Liver (tissue), 9 donors: ENCODE measurements around the gene COQ2. TPM values are rescaled to one million over a fixed set of nuclear protein-coding genes. Genes with fewer than 3 reads are reported as not detected.
A peak's percentile ranks its signal among the peaks of the same experiment; 100 is the strongest.

Source experiments
- DNase-seq: peaks from one replicate; pipeline ENCODE4 v3.0.0-alpha.2; 2017; ENCODE audit warnings: low spot score
- H3K27ac ChIP-seq, 2 donors: one replicate each; pipeline ENCODE4 v1.7.0; 2013; ENCODE audit warnings: inconsistent platforms in 2 of 2, low read length in 2 of 2, control low read depth in 1 of 2, low read depth in 1 of 2, mild to moderate bottlenecking in 1 of 2
- H3K27me3 ChIP-seq, 4 donors: one replicate each; pipeline versions ENCODE4 v1.6.1 to v1.7.0; 2013; ENCODE audit warnings: low read length in 3 of 4, inconsistent platforms in 1 of 4, mild to moderate bottlenecking in 1 of 4, moderate library complexity in 1 of 4; ENCODE audit not compliant: control insufficient read depth in 4 of 4, insufficient read depth in 4 of 4
- H3K36me3 ChIP-seq, 4 donors: one replicate each; pipeline versions ENCODE4 v1.6.1 to v1.7.0; 2013; ENCODE audit warnings: low read length in 3 of 4, mild to moderate bottlenecking in 3 of 4, low read depth in 1 of 4, moderate library complexity in 1 of 4; ENCODE audit not compliant: control insufficient read depth in 4 of 4, insufficient read depth in 3 of 4
- H3K4me1 ChIP-seq, 4 donors: one replicate each; pipeline versions ENCODE4 v1.6.1 to v1.7.0; 2013; ENCODE audit warnings: low read length in 3 of 4, mild to moderate bottlenecking in 3 of 4, moderate library complexity in 1 of 4; ENCODE audit not compliant: control insufficient read depth in 4 of 4, insufficient read depth in 4 of 4
- H3K4me3 ChIP-seq, 3 donors: one replicate each; pipeline versions ENCODE4 v1.6.1 to v1.7.0; 2013; ENCODE audit warnings: low read length in 3 of 3, control low read depth in 1 of 3, low read depth in 1 of 3, mild to moderate bottlenecking in 1 of 3
- H3K9ac ChIP-seq, 2 donors: one replicate each; pipeline ENCODE4 v1.7.0; 2013; ENCODE audit warnings: low read length in 2 of 2, mild to moderate bottlenecking in 2 of 2, moderate library complexity in 2 of 2, control low read depth in 1 of 2, low read depth in 1 of 2
- H3K9me3 ChIP-seq, 4 donors: one replicate each; pipeline versions ENCODE4 v1.6.1 to v1.7.0; 2013; ENCODE audit warnings: low read length in 3 of 4; ENCODE audit not compliant: control insufficient read depth in 4 of 4
- EGR1 ChIP-seq, 2 donors: IDR thresholded peaks; 2 replicates each; pipeline ENCODE4 v1.6.1; 2016 to 2018; ENCODE audit warnings: antibody characterized with exemption in 2 of 2, low read depth in 2 of 2
- FOXA2 ChIP-seq: IDR thresholded peaks from 2 replicates; pipeline ENCODE4 v1.6.1; 2016; ENCODE audit warnings: antibody characterized with exemption
- GABPA ChIP-seq, 2 donors: IDR thresholded peaks in 1 of 2; conservative IDR thresholded peaks in 1 of 2; 2 replicates each; pipeline ENCODE4 v1.6.1; 2016; ENCODE audit warnings: antibody characterized with exemption in 2 of 2, mild to moderate bottlenecking in 1 of 2, moderate library complexity in 1 of 2
- HNF4A ChIP-seq, 2 donors: conservative IDR thresholded peaks; 2 replicates each; pipeline ENCODE4 v1.6.1; 2016; ENCODE audit warnings: antibody characterized with exemption in 2 of 2, mild to moderate bottlenecking in 2 of 2
- HNF4G ChIP-seq: IDR thresholded peaks from 2 replicates; pipeline ENCODE4 v1.6.1; 2016; ENCODE audit warnings: antibody characterized with exemption
- JUND ChIP-seq, 2 donors: IDR thresholded peaks; 2 replicates each; pipeline ENCODE4 v1.6.1; 2016; ENCODE audit warnings: antibody characterized with exemption in 2 of 2
- RAD21 ChIP-seq, 2 donors: IDR thresholded peaks; 2 replicates each; pipeline ENCODE4 v1.6.1; 2016; ENCODE audit warnings: antibody characterized with exemption in 2 of 2, mild to moderate bottlenecking in 2 of 2
- RXRA ChIP-seq, 2 donors: IDR thresholded peaks; 2 replicates each; pipeline ENCODE4 v1.6.1; 2017 to 2018; ENCODE audit warnings: antibody characterized with exemption in 2 of 2, mild to moderate bottlenecking in 1 of 2
- SP1 ChIP-seq: IDR thresholded peaks from 2 replicates; pipeline ENCODE4 v1.6.1; 2018; ENCODE audit warnings: antibody characterized with exemption, mild to moderate bottlenecking
- TAF1 ChIP-seq: conservative IDR thresholded peaks from 2 replicates; pipeline ENCODE4 v1.6.1; 2016; ENCODE audit warnings: antibody characterized with exemption, mild to moderate bottlenecking
- WGBS: extraction: QIAGEN DNeasy Blood & Tissue Kit; methylation state at CpG from one replicate; pipeline ENCODE4 v1.1.7; 2013; 5-methylcytosine and 5-hydroxymethylcytosine counted together
- polyA plus RNA-seq, 2 donors: library from polyadenylated mRNA; stranded (reverse) in 1 of 2; unstranded in 1 of 2; fragments of 200-250 nt in 1 of 2; fragments of >200 nt in 1 of 2; fragmentation: Nextera tagmentation in 1 of 2; extraction: Ambion mirVana in 1 of 2; gene quantifications; one replicate each; pipeline versions ENCODE4 v1.2.1 to v1.2.3, GENCODE V29; 2013 to 2015
- total RNA-seq, 2 donors: library from RNA; depleted of rRNA; stranded (reverse); fragments of >200 nt; gene quantifications; one replicate each; pipeline ENCODE4 v1.2.3, GENCODE V29; 2014
- TF ChIP-seq, protein P1 (sequence below): IDR thresholded peaks from 2 replicates; pipeline ENCODE4 v1.6.1; 2016; ENCODE audit warnings: antibody characterized with exemption, mild to moderate bottlenecking
- TF ChIP-seq, protein P2 (sequence below): fragments of 150-350 bp; IDR thresholded peaks from 2 replicates; pipeline ENCODE4 v1.5.1; 2017; ENCODE audit warnings: improper control_type of control experiment, low read depth, low read length; ENCODE audit not compliant: missing input control
- TF ChIP-seq, protein P3 (sequence below): IDR thresholded peaks from 2 replicates; pipeline ENCODE4 v1.6.1; 2016; ENCODE audit warnings: antibody characterized with exemption
- TF ChIP-seq, protein P4 (sequence below): IDR thresholded peaks from 2 replicates; pipeline ENCODE4 v1.6.1; 2016; ENCODE audit warnings: antibody characterized with exemption
- donor health status: healthy.
- donor health status: healthy.
- donor health status: healthy.
- donor health status: healthy.
- donor health status: healthy.

Gene COQ2, protein sequence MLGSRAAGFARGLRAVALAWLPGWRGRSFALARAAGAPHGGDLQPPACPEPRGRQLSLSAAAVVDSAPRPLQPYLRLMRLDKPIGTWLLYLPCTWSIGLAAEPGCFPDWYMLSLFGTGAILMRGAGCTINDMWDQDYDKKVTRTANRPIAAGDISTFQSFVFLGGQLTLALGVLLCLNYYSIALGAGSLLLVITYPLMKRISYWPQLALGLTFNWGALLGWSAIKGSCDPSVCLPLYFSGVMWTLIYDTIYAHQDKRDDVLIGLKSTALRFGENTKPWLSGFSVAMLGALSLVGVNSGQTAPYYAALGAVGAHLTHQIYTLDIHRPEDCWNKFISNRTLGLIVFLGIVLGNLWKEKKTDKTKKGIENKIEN
- total RNA-seq (10 to 100 TPM in 1 of 2 donors, 1 to 10 TPM in 1; 8.6 to 13.6 TPM), polyA plus RNA-seq (10 to 100 TPM in 1 of 2 donors, 1 to 10 TPM in 1; 10.0 to 11.6 TPM)

DNA sequence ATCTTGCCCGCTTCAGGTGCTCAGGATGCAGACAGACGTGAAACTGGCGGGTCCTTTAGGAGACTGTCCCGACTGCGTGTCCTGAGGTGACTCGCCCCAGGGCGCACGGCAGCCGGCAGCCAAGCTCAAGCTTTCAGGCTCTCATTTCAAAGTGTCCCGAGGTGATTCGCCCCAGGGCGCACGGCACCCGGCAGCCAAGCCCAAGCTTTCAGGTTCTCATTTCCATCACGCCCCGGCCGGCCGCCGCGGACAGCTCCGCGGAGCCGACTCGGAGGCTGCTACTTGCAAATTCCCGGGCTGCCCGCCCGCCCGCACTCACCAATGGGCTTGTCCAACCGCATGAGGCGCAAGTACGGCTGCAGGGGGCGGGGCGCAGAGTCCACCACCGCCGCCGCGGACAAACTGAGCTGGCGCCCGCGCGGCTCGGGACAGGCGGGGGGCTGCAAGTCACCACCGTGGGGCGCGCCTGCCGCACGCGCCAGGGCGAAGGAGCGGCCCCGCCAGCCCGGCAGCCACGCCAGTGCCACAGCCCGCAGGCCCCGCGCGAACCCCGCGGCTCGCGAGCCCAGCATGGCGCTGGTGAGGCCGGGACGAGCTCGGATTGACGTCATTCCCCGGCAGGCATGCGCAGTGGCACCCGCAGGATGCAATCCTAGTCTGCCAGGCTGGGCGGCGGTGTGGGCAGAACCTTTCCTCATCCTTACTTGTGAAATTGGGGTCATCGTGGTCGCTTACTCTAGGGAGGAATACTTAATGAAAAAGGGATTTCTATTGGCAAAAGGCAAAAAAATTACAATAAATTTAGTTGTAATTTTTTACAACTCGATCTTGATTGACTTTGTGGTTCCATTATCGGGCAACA, at the start of gene COQ2:
Gene COQ2 (minus strand): TSS at position 606 of the 862 bp plus-strand sequence. CDS start 34 bp downstream, at position 572.
- DNase-seq, result peak; percentile 97
- under 1% methylated on average over 76 of the region's 76 CpGs for WGBS
- H3K4me1 ChIP-seq, result peaks cover 2 to 13% (median 9%) of the 10 kb centered on the region in 4 donors
- H3K9me3 ChIP-seq, result no peaks in the 10 kb centered on the region
- H3K36me3 ChIP-seq, result no peaks in the 10 kb centered on the region
- no peaks in the 10 kb centered on the region for H3K27me3 ChIP-seq
- peak within 1 kb of the TSS; percentile 59 to 81 (median 71) for H3K4me3 ChIP-seq
- peak within 1 kb of the TSS; percentile 92 to 99 for H3K27ac ChIP-seq
- TF ChIP-seq, protein P1, sequence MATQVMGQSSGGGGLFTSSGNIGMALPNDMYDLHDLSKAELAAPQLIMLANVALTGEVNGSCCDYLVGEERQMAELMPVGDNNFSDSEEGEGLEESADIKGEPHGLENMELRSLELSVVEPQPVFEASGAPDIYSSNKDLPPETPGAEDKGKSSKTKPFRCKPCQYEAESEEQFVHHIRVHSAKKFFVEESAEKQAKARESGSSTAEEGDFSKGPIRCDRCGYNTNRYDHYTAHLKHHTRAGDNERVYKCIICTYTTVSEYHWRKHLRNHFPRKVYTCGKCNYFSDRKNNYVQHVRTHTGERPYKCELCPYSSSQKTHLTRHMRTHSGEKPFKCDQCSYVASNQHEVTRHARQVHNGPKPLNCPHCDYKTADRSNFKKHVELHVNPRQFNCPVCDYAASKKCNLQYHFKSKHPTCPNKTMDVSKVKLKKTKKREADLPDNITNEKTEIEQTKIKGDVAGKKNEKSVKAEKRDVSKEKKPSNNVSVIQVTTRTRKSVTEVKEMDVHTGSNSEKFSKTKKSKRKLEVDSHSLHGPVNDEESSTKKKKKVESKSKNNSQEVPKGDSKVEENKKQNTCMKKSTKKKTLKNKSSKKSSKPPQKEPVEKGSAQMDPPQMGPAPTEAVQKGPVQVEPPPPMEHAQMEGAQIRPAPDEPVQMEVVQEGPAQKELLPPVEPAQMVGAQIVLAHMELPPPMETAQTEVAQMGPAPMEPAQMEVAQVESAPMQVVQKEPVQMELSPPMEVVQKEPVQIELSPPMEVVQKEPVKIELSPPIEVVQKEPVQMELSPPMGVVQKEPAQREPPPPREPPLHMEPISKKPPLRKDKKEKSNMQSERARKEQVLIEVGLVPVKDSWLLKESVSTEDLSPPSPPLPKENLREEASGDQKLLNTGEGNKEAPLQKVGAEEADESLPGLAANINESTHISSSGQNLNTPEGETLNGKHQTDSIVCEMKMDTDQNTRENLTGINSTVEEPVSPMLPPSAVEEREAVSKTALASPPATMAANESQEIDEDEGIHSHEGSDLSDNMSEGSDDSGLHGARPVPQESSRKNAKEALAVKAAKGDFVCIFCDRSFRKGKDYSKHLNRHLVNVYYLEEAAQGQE, result peak; percentile 86
- TF ChIP-seq, protein P2, sequence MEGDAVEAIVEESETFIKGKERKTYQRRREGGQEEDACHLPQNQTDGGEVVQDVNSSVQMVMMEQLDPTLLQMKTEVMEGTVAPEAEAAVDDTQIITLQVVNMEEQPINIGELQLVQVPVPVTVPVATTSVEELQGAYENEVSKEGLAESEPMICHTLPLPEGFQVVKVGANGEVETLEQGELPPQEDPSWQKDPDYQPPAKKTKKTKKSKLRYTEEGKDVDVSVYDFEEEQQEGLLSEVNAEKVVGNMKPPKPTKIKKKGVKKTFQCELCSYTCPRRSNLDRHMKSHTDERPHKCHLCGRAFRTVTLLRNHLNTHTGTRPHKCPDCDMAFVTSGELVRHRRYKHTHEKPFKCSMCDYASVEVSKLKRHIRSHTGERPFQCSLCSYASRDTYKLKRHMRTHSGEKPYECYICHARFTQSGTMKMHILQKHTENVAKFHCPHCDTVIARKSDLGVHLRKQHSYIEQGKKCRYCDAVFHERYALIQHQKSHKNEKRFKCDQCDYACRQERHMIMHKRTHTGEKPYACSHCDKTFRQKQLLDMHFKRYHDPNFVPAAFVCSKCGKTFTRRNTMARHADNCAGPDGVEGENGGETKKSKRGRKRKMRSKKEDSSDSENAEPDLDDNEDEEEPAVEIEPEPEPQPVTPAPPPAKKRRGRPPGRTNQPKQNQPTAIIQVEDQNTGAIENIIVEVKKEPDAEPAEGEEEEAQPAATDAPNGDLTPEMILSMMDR, result peak; percentile 36
- TF ChIP-seq JUND (IDR thresholded peaks at IDR 0.05), result peak; percentile 16 to 25
- TF ChIP-seq, protein P3, sequence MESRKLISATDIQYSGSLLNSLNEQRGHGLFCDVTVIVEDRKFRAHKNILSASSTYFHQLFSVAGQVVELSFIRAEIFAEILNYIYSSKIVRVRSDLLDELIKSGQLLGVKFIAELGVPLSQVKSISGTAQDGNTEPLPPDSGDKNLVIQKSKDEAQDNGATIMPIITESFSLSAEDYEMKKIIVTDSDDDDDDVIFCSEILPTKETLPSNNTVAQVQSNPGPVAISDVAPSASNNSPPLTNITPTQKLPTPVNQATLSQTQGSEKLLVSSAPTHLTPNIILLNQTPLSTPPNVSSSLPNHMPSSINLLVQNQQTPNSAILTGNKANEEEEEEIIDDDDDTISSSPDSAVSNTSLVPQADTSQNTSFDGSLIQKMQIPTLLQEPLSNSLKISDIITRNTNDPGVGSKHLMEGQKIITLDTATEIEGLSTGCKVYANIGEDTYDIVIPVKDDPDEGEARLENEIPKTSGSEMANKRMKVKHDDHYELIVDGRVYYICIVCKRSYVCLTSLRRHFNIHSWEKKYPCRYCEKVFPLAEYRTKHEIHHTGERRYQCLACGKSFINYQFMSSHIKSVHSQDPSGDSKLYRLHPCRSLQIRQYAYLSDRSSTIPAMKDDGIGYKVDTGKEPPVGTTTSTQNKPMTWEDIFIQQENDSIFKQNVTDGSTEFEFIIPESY, result no peak
- TF ChIP-seq RXRA (IDR thresholded peaks at IDR 0.05), result peak; percentile 9 to 18
- no peak for TF ChIP-seq RAD21 (IDR thresholded peaks at IDR 0.05)
- TF ChIP-seq HNF4A (conservative IDR thresholded peaks at IDR 0.05), result peak in 1 of 2 donors; percentile 6
- peak within 1 kb of the TSS; percentile 91 to 98 for H3K9ac ChIP-seq

DNA sequence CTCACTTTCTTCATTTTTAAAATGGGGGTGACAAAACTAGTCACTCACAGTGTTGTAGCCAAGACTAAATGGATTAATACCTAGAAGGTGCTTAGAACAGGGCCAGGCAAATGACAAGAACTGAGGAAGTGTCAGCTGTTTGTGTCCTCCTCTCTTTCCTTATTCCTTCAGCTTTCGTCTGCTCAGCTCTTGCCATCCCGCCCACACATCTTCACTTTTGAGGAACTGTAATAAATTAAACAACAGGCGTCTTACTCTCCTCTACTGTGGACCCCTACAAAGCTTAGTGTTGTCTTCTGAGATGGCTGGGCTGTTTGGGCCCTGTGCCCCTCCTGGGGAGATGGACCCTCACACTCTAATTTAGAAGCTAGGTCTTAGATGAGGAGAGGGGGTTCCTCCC, 47.4 kb upstream of the COQ2 start:
- WGBS, result 76% methylated on average over 3 of the region's 3 CpGs
- no peak overlapping the region for H3K27ac ChIP-seq
- H3K9me3 ChIP-seq, result no peaks in the 10 kb centered on the region
- H3K27me3 ChIP-seq, result no peaks in the 10 kb centered on the region
- no peak for DNase-seq
- no peaks in the 10 kb centered on the region for H3K36me3 ChIP-seq
- H3K9ac ChIP-seq, result no peak overlapping the region
- no peak overlapping the region for H3K4me3 ChIP-seq
- peaks cover 0 to 9% (median 8%) of the 10 kb centered on the region in 4 donors for H3K4me1 ChIP-seq
- TF ChIP-seq TAF1, result no peak
- TF ChIP-seq SP1, result no peak
- no peak for TF ChIP-seq HNF4A (conservative IDR thresholded peaks at IDR 0.05)
- no peak for TF ChIP-seq EGR1 (IDR thresholded peaks at IDR 0.05; ENCODE audit: low read depth in 2 of 2)
- no peak for TF ChIP-seq RXRA (IDR thresholded peaks at IDR 0.05)
- TF ChIP-seq GABPA (IDR thresholded peaks at IDR 0.05 in 1 of 2, conservative IDR thresholded peaks at IDR 0.05 in 1 of 2), result no peak
- TF ChIP-seq, protein P3, result no peak
- TF ChIP-seq FOXA2, result no peak
- TF ChIP-seq, protein P4, sequence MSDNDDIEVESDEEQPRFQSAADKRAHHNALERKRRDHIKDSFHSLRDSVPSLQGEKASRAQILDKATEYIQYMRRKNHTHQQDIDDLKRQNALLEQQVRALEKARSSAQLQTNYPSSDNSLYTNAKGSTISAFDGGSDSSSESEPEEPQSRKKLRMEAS, result no peak
- TF ChIP-seq JUND (IDR thresholded peaks at IDR 0.05), result no peak
- TF ChIP-seq, protein P1, result no peak
- no peak for TF ChIP-seq HNF4G
